Hepatocyte (in vitro differentiated cells): ENCODE results near the gene DDX6.
"Not testable (repeated sequence)": the region's sequence is repeated elsewhere in the genome, so short reads cannot be mapped to it uniquely, and the experiment has no call there.

Source experiments
- CTCF ChIP-seq: fragments of 200-600 bp; sonication (generic); IDR thresholded peaks from 2 replicates; pipeline ENCODE4 v1.5.1; 2016; ENCODE audit warnings: antibody characterized with exemption, mild to moderate bottlenecking; ENCODE audit not compliant: poor library complexity
- EZH2 ChIP-seq: fragments of 200-600 bp; sonication (generic); IDR thresholded peaks from 2 replicates; pipeline ENCODE4 v1.6.1; 2016; ENCODE audit warnings: antibody characterized with exemption, mild to moderate bottlenecking, borderline replicate concordance

DNA sequence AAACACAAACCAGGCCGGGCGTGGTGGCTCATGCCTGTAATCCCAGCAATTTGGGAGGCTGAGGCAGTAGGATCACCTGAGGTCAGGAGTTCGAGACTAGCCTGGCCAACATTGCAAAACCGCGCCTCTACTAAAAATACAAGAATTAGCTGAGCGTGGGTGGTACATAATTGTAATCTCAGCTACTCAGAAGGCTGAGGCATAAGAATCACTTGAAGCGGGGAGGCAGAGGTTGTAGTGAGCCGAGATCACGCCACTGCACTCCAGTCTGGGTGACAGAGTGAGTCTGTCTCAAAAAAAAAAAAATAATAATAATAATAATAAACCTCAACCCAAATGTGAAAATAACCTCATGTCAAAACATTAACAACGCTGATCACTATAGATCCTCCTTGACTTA lies 29.0 kb downstream of the DDX6 start:
- not testable (repeated sequence) for TF ChIP-seq EZH2, CTCF
